ENCODE results near the gene MTPN. TPM values are rescaled to one million over a fixed set of nuclear protein-coding genes. Genes with fewer than 3 reads are reported as not detected.

The MTPN gene
- total RNA-seq, 2 experiments from 2014 or later: 91.3 to 281 TPM

GRCh38 chr7:135930565-135931461 is 46.3 kb downstream of the MTPN start:
- no peak overlapping the region for H2AFZ ChIP-seq (ENCODE audit: low read length)
- TF ChIP-seq, protein P1, sequence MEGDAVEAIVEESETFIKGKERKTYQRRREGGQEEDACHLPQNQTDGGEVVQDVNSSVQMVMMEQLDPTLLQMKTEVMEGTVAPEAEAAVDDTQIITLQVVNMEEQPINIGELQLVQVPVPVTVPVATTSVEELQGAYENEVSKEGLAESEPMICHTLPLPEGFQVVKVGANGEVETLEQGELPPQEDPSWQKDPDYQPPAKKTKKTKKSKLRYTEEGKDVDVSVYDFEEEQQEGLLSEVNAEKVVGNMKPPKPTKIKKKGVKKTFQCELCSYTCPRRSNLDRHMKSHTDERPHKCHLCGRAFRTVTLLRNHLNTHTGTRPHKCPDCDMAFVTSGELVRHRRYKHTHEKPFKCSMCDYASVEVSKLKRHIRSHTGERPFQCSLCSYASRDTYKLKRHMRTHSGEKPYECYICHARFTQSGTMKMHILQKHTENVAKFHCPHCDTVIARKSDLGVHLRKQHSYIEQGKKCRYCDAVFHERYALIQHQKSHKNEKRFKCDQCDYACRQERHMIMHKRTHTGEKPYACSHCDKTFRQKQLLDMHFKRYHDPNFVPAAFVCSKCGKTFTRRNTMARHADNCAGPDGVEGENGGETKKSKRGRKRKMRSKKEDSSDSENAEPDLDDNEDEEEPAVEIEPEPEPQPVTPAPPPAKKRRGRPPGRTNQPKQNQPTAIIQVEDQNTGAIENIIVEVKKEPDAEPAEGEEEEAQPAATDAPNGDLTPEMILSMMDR (conservative IDR thresholded peaks at IDR 0.05; ENCODE audit: low read length): no peak
- no peak for TF ChIP-seq EZH2phosphoT487 (IDR thresholded peaks at IDR 0.05; ENCODE audit: borderline replicate concordance, low read depth, low read length)
- ChIA-PET CTCF (ENCODE audit: unreplicated experiment) (no interaction called here), POLR2A (interaction anchor here (0.6 kb wide), 1 partner anchor 759 kb away, joined by 4 read pairs; no protein-coding TSS in a partner anchor)
- H4K20me1 ChIP-seq (ENCODE audit: insufficient read depth, low read length): peaks cover 13% of the 10 kb centered on the region; the same call in 1 of the 2 replicates
- H3K36me3 ChIP-seq (ENCODE audit: insufficient read depth, low read length): peaks cover 86% of the 10 kb centered on the region
- H3K9me3 ChIP-seq (ENCODE audit: low read length): no peaks in the 10 kb centered on the region
- no TSS peak for BruUV-seq (replicated peaks)
- H3K27ac ChIP-seq (ENCODE audit: low read depth, low read length, poor library complexity, severe bottlenecking): no peak overlapping the region
- no peak overlapping the region for H3K4me3 ChIP-seq (ENCODE audit: low read depth, low read length, poor library complexity, severe bottlenecking)
- H3K4me1 ChIP-seq (ENCODE audit: insufficient read depth, low read length, poor library complexity, severe bottlenecking): peaks cover 7% of the 10 kb centered on the region
- H3K79me2 ChIP-seq (ENCODE audit: insufficient read depth, low read depth, low read length): peaks cover 76% of the 10 kb centered on the region
- no peak for DNase-seq (ENCODE audit: low spot score)
- H3K4me2 ChIP-seq (ENCODE audit: low read length): no peak overlapping the region
- no peaks in the 10 kb centered on the region for H3K9me2 ChIP-seq (ENCODE audit: insufficient read depth, low read length)
- intact Hi-C loops (cut with micrococcal nuclease; ENCODE audit: unreplicated experiment): no loop called here

- Histone ChIP-seq H3K79me2 (ENCODE audit: insufficient read depth, low read depth, low read length) (peaks cover 66% of the 10 kb centered on the region), H4K20me1 (ENCODE audit: insufficient read depth, low read length) (peaks cover 13% of the 10 kb centered on the region; the same call in 1 of the 2 replicates), H3K27ac (ENCODE audit: low read depth, low read length, poor library complexity, severe bottlenecking) (no peak overlapping the region), H2AFZ (ENCODE audit: low read length) (no peak overlapping the region), H3K36me3 (ENCODE audit: insufficient read depth, low read length) (peaks cover 89% of the 10 kb centered on the region), H3K9me3 (ENCODE audit: low read length) (no peaks in the 10 kb centered on the region), H3K4me2 (ENCODE audit: low read length) (no peak overlapping the region), H3K4me3 (ENCODE audit: low read depth, low read length, poor library complexity, severe bottlenecking) (no peak overlapping the region), H3K9me2 (ENCODE audit: insufficient read depth, low read length) (no peaks in the 10 kb centered on the region), H3K4me1 (ENCODE audit: insufficient read depth, low read length, poor library complexity, severe bottlenecking) (peaks cover 7% of the 10 kb centered on the region)
- TF ChIP-seq EZH2phosphoT487 (IDR thresholded peaks at IDR 0.05; ENCODE audit: borderline replicate concordance, low read depth, low read length): no peak
- TF ChIP-seq, protein P1 (conservative IDR thresholded peaks at IDR 0.05; ENCODE audit: low read length): no peak
- intact Hi-C loops (cut with micrococcal nuclease; ENCODE audit: unreplicated experiment): no loop called here
- ChIA-PET POLR2A (interaction anchor here (0.6 to 2.0 kb wide), 5 partner anchors 10 to 760 kb away, joined by 3 to 8 read pairs (median 4); no protein-coding TSS in a partner anchor), CTCF (ENCODE audit: unreplicated experiment) (no interaction called here)
- DNase-seq (ENCODE audit: low spot score): no peak
- BruUV-seq (replicated peaks): no TSS peak
Observed at GRCh38 chr7:135929722-135930141, 47.4 kb downstream of the MTPN start.

DNA sequence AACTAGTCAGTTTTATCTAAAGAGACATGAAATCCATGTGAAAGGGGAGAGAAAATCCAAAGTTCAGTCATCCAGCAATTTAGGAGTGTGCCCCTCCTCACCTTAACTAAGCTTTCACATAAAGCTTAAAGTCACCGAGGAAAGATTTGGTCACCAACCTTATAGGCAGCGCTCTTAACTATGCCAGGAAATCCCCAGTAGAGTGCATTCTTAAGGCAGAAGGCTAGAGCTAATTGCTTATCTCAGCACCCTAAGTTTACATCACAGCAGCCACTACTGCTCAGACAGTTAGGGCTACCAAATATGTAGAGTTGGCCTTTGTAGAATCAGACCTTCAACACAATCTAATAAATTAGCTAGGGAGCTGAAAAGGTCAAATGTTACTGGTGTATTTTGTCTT is 47.9 kb downstream of the MTPN start:
- Histone ChIP-seq H3K4me2 (ENCODE audit: low read length) (no peak overlapping the region), H4K20me1 (ENCODE audit: insufficient read depth, low read length) (peaks cover 13% of the 10 kb centered on the region; the same call in 1 of the 2 replicates)
- CTCF ChIA-PET (ENCODE audit: unreplicated experiment): no interaction called here

More for the DNA sequence above, 47.9 kb downstream of the MTPN start:
- TF ChIP-seq, protein P1 (conservative IDR thresholded peaks at IDR 0.05; ENCODE audit: low read length): no peak
- TF ChIP-seq EZH2phosphoT487 (IDR thresholded peaks at IDR 0.05; ENCODE audit: borderline replicate concordance, low read depth, low read length): no peak
- Histone ChIP-seq H3K9me2 (ENCODE audit: insufficient read depth, low read length) (no peaks in the 10 kb centered on the region), H3K79me2 (ENCODE audit: insufficient read depth, low read depth, low read length) (peaks cover 61% of the 10 kb centered on the region), H3K4me1 (ENCODE audit: insufficient read depth, low read length, poor library complexity, severe bottlenecking) (peaks cover 5% of the 10 kb centered on the region), H3K9me3 (ENCODE audit: low read length) (no peaks in the 10 kb centered on the region), H3K27ac (ENCODE audit: low read depth, low read length, poor library complexity, severe bottlenecking) (no peak overlapping the region), H2AFZ (ENCODE audit: low read length) (no peak overlapping the region), H3K4me3 (ENCODE audit: low read depth, low read length, poor library complexity, severe bottlenecking) (no peak overlapping the region), H3K36me3 (ENCODE audit: insufficient read depth, low read length) (peaks cover 85% of the 10 kb centered on the region)
- POLR2A ChIA-PET: interaction anchor here (0.6 to 2.0 kb wide), 5 partner anchors 9 to 98 kb away, joined by 3 to 8 read pairs (median 5); no protein-coding TSS in a partner anchor
- intact Hi-C loops (cut with micrococcal nuclease; ENCODE audit: unreplicated experiment): no loop called here
- DNase-seq (ENCODE audit: low spot score): no peak
- no TSS peak for BruUV-seq (replicated peaks)

All from OCI-LY7 (cell line).